ENCODE data around the gene PI16.

DNA sequence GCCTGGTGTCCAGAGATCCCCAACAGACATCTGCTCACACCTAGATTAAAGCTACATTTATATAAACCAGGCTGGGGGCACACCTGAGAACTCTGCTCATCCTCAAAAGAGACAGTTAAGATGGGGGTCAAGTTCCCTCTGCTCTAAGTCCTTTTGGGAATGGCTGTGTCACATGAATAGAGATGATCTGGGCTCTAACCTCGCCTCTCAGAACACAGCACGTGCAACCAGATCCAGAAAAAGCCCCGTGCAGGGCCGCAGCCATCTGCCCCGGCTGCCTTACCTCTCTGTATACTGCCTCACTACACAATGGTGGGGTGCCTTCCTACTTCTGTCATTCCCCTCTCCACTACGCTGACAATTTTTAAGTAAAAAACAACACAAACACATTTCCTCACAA is 25.6 kb downstream of the PI16 start:
- TF ChIP-seq EP300 (IDR thresholded peaks at IDR 0.05) = no peak
- TF ChIP-seq POLR2AphosphoS5 (IDR thresholded peaks at IDR 0.05) = no peak
- no peak for TF ChIP-seq POLR2A (IDR thresholded peaks at IDR 0.05)
- TF ChIP-seq, protein P1, sequence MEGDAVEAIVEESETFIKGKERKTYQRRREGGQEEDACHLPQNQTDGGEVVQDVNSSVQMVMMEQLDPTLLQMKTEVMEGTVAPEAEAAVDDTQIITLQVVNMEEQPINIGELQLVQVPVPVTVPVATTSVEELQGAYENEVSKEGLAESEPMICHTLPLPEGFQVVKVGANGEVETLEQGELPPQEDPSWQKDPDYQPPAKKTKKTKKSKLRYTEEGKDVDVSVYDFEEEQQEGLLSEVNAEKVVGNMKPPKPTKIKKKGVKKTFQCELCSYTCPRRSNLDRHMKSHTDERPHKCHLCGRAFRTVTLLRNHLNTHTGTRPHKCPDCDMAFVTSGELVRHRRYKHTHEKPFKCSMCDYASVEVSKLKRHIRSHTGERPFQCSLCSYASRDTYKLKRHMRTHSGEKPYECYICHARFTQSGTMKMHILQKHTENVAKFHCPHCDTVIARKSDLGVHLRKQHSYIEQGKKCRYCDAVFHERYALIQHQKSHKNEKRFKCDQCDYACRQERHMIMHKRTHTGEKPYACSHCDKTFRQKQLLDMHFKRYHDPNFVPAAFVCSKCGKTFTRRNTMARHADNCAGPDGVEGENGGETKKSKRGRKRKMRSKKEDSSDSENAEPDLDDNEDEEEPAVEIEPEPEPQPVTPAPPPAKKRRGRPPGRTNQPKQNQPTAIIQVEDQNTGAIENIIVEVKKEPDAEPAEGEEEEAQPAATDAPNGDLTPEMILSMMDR (IDR thresholded peaks at IDR 0.05) = no peak

All from sigmoid colon (tissue), 4 donors.